Keratinocyte (primary cell): ENCODE results near the gene GALNT8.

ENCODE experiments used
- CTCF ChIP-seq, 3 experiments: IDR thresholded peaks in 1 of 3; conservative IDR thresholded peaks in 1 of 3; optimal IDR thresholded peaks in 1 of 3; 2 replicates in 2 of 3; 3 replicates in 1 of 3; pipeline versions ENCODE3 to v1.5.1; 2011; ENCODE audit warnings: low read length in 3 of 3, mild to moderate bottlenecking in 3 of 3, moderate library complexity in 2 of 3, control low read depth in 1 of 3, inconsistent platforms in 1 of 3; ENCODE audit not compliant: insufficient read depth in 2 of 3; ENCODE audit errors: extremely low read depth in 1 of 3
- EZH2 ChIP-seq: IDR thresholded peaks from one replicate; pipeline ENCODE4 v1.6.1; 2012; ENCODE audit warnings: inconsistent platforms, mild to moderate bottlenecking, low read length, moderate library complexity

- TF ChIP-seq EZH2 (no peak), CTCF (optimal IDR thresholded peaks at IDR 0.05 in 1 of 3, IDR thresholded peaks at IDR 0.05 in 1 of 3, conservative IDR thresholded peaks at IDR 0.05 in 1 of 3; ENCODE audit: extremely low read depth in 1 of 3, insufficient read depth in 2 of 3, low read length in 3 of 3) (no peak)
These were observed 74.3 kb downstream of the GALNT8 start for GRCh38 chr12:4794491-4794890.
